ENCODE results near the gene CAST.

GRCh38 chr5:96823900-96824380, 161.8 kb downstream of the CAST start:
- TF ChIP-seq CTCF (IDR thresholded peaks at IDR 0.05) (no peak), POLR2A (IDR thresholded peaks at IDR 0.05) (no peak)
